ENCODE data around the gene NUDT16L1. TPM values are rescaled to one million over a fixed set of nuclear protein-coding genes. Genes with fewer than 3 reads are reported as not detected.

NUDT16L1 gene
- 26.8 TPM in 2 replicates for total RNA-seq

DNA sequence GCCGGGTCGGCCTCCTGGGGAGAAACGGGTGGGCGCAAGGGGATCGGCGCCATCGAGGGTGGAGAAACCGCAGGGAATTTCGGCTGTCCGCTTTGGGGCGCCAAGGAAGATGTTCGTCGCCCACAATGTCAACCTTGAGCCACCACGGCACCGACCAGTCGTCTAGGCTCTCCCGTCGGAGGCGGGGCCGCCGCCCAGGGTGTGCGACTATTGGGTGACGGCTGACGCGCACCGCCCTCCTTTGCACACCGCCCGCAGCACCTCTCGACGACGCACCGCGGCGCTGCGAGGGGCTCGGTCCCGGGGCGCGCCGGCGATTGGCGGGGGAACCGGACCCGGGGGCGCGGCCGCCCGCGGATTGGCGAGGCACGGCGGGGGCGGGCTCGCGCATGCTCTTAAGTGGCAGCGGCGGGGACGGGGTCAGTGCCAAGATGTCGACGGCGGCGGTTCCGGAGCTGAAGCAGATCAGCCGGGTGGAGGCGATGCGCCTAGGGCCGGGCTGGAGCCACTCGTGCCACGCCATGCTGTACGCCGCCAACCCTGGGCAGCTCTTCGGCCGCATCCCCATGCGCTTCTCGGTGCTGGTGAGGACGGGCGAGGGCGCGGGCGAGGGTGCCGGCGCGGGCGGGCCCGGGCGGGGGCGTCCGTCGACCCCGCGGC, at the start of gene NUDT16L1:
TSS of gene NUDT16L1 (plus strand) at position 267 of the 660 bp plus-strand sequence. CDS start at position 432, 165 bp downstream.

DNA sequence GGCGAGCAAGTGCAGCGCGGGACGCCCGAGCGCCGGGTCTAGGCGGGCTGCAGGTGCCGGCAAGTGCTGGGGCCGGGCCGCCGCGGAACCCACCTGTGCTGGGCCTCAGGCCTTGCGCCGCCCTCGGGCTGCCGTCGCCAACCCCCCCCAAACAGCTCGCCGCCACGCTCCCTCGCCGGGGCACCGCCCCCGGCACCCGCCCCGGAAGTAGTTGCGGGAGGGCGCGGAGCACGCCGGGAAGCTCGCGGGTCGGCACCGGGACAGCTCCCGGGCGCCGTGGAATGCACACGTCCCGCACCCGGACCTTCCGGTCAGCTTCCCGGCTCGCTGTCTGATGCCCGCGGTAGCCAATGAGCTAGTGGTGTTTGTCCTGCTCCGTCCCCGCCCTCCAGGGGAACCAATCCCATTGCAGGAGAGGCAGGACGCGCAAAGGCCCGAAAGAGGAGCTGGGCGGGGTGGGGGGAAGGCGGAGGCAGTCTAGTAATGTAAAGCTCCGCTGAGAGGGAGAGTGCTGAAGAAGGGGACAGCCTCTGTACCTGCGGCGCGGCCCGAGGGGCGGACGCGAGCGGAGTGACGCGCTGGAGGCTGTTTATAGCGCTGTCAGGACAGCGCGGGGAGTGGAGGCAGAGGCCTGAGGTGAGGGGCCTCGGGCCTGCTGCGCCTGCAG, 40.8 kb downstream of the NUDT16L1 start, which contains the start of the genes ANKS3 and DNAAF8:
TSS of gene ANKS3 (minus strand) at position 209 of the 667 bp plus-strand sequence. CDS start 4,122 bp downstream, outside the sequence.
TSS of gene DNAAF8 (plus strand) at position 475 of the 667 bp plus-strand sequence. CDS start 1,978 bp downstream, outside the sequence.

Other genes with a start within 250 kb of the NUDT16L1 start
- gene NMRAL1, start 218.9 kb upstream of the NUDT16L1 start, total RNA-seq, result 87.7 and 97.9 TPM in 2 replicates
- 52.6 and 53.1 TPM in 2 replicates for gene HMOX2, start 217.2 kb upstream of the NUDT16L1 start, total RNA-seq
- 9.0 and 24.6 TPM in 2 replicates for gene CDIP1, start 154.8 kb upstream of the NUDT16L1 start, total RNA-seq
- gene C16orf96, start 137.2 kb upstream of the NUDT16L1 start, total RNA-seq, result 0.17 TPM in 1 of 2 replicates, not detected in the other
- 7.1 and 8.6 TPM in 2 replicates for gene UBALD1, start 78.7 kb upstream of the NUDT16L1 start, total RNA-seq
- 39.3 and 43.7 TPM in 2 replicates for gene MGRN1, start 68.7 kb upstream of the NUDT16L1 start, total RNA-seq
- gene ANKS3, start 40.7 kb downstream of the NUDT16L1 start, total RNA-seq, result 24.9 and 35.7 TPM in 2 replicates
- gene DNAAF8, start 41.0 kb downstream of the NUDT16L1 start, total RNA-seq, result 0.29 and 1.3 TPM in 2 replicates
- 10.9 and 13.9 TPM in 2 replicates for gene ZNF500, start 73.6 kb downstream of the NUDT16L1 start, total RNA-seq
- gene SEPTIN12, start 94.8 kb downstream of the NUDT16L1 start, total RNA-seq, result not detected in 2 replicates
- gene SMIM22, start 101.8 kb downstream of the NUDT16L1 start, total RNA-seq, result not detected in 2 replicates
- gene ROGDI, start 109.1 kb downstream of the NUDT16L1 start, total RNA-seq, result 16.4 and 16.9 TPM in 2 replicates
- gene GLYR1, start 153.7 kb downstream of the NUDT16L1 start, total RNA-seq, result 52.7 and 53.6 TPM in 2 replicates
- gene UBN1, start 153.9 kb downstream of the NUDT16L1 start, total RNA-seq, result 24.0 and 31.3 TPM in 2 replicates
- 51.5 and 105 TPM in 2 replicates for gene PPL, start 243.6 kb downstream of the NUDT16L1 start, total RNA-seq

Measured in smooth muscle cell of trachea (primary cell).